Measurements from ENCODE around the gene RNPEP.
"Not testable (repeated sequence)": the region's sequence is repeated elsewhere in the genome, so short reads cannot be mapped to it uniquely, and the experiment has no call there.

DNA sequence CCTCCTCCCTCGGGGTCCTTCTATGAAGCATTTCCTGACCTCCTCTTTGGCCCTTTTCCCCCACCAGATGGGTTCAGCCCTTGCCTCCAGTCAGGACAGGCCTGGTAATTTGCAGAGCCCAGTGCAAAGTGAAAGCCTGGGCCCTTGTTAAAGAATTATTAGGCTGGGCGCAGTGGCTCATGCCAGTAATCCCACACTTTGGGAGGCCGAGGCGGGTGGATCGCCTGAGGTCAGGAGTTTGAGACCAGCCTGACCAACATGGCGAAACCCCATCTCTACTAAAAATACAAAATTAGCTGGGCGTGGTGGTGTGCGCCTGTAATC lies 36.7 kb downstream of the RNPEP start:
- TF ChIP-seq, protein P1, sequence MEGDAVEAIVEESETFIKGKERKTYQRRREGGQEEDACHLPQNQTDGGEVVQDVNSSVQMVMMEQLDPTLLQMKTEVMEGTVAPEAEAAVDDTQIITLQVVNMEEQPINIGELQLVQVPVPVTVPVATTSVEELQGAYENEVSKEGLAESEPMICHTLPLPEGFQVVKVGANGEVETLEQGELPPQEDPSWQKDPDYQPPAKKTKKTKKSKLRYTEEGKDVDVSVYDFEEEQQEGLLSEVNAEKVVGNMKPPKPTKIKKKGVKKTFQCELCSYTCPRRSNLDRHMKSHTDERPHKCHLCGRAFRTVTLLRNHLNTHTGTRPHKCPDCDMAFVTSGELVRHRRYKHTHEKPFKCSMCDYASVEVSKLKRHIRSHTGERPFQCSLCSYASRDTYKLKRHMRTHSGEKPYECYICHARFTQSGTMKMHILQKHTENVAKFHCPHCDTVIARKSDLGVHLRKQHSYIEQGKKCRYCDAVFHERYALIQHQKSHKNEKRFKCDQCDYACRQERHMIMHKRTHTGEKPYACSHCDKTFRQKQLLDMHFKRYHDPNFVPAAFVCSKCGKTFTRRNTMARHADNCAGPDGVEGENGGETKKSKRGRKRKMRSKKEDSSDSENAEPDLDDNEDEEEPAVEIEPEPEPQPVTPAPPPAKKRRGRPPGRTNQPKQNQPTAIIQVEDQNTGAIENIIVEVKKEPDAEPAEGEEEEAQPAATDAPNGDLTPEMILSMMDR (IDR thresholded peaks at IDR 0.05): not testable (repeated sequence)
- TF ChIP-seq POLR2A (IDR thresholded peaks at IDR 0.05): not testable (repeated sequence)

Measured in heart left ventricle (tissue), 13 donors.